Muscle of leg (tissue), 16 donors: Measurements from ENCODE around the gene RD3L. TPM values are rescaled to one million over a fixed set of nuclear protein-coding genes. Genes with fewer than 3 reads are reported as not detected.
"Not testable (repeated sequence)": the region's sequence is repeated elsewhere in the genome, so short reads cannot be mapped to it uniquely, and the experiment has no call there.

Experiments
- DNase-seq: peaks from one replicate; pipeline ENCODE4 v3.0.0; 2013
- H3K27ac ChIP-seq: one replicate; pipeline ENCODE4 v1.5.1; 2013; ENCODE audit warnings: mild to moderate bottlenecking, low read length, control low read depth
- H3K27me3 ChIP-seq: one replicate; pipeline ENCODE4 v1.6.1; 2013; ENCODE audit warnings: low read length; ENCODE audit not compliant: control insufficient read depth, insufficient read depth
- H3K36me3 ChIP-seq: one replicate; pipeline ENCODE4 v1.6.1; 2013; ENCODE audit warnings: low read length; ENCODE audit not compliant: control insufficient read depth, insufficient read depth
- H3K4me1 ChIP-seq: one replicate; pipeline ENCODE4 v1.6.1; 2013; ENCODE audit warnings: low read length; ENCODE audit not compliant: control insufficient read depth, insufficient read depth
- H3K4me3 ChIP-seq: one replicate; pipeline ENCODE4 v1.5.1; 2013; ENCODE audit warnings: low read length, control low read depth
- H3K9me3 ChIP-seq: replicated peaks from 2 replicates; pipeline ENCODE4 v1.6.1; 2013; ENCODE audit warnings: low read depth, low read length; ENCODE audit not compliant: control insufficient read depth
- WGBS: methylation state at CpG from one replicate; pipeline ENCODE4 v1.1.5; 2013; ENCODE audit warnings: missing lambda C conversion rate; ENCODE audit not compliant: insufficient coverage; 5-methylcytosine and 5-hydroxymethylcytosine counted together
- long read RNA-seq, 11 donors: transcript quantifications; one replicate each; lab custom pipeline, GENCODE V29; 2026
- polyA plus RNA-seq, 8 donors: library from polyadenylated mRNA; unstranded; fragments of 120-200 nt; gene quantifications; one replicate each; pipeline versions ENCODE4 v1.2.1 to v1.2.3, GENCODE V29; 2013; ENCODE audit warnings: inconsistent platforms in 1 of 8, low replicate concordance in 1 of 8; ENCODE audit not compliant: insufficient read length in 8 of 8, insufficient read depth in 1 of 8
- total RNA-seq: library from RNA; stranded (reverse); fragments of 120-200 nt; gene quantifications from one replicate; pipeline ENCODE4 v1.2.4, GENCODE V29; 2013

RD3L gene
- total RNA-seq (not detected), polyA plus RNA-seq (not detected)
- long read RNA-seq, donor 1 = 0 reads
- long read RNA-seq, donor 2 = 0 reads
- long read RNA-seq, donor 3 = 0 reads
- long read RNA-seq, donor 4 = 0 reads
- long read RNA-seq, donor 5 = 0 reads
- long read RNA-seq, donor 6 = 0 reads
- long read RNA-seq, donor 7 = 0 reads
- long read RNA-seq, donor 8 = 0 reads
- long read RNA-seq, donor 9 = 0 reads
- long read RNA-seq, donor 10 = 0 reads
- long read RNA-seq, donor 11 = 0 reads

DNA sequence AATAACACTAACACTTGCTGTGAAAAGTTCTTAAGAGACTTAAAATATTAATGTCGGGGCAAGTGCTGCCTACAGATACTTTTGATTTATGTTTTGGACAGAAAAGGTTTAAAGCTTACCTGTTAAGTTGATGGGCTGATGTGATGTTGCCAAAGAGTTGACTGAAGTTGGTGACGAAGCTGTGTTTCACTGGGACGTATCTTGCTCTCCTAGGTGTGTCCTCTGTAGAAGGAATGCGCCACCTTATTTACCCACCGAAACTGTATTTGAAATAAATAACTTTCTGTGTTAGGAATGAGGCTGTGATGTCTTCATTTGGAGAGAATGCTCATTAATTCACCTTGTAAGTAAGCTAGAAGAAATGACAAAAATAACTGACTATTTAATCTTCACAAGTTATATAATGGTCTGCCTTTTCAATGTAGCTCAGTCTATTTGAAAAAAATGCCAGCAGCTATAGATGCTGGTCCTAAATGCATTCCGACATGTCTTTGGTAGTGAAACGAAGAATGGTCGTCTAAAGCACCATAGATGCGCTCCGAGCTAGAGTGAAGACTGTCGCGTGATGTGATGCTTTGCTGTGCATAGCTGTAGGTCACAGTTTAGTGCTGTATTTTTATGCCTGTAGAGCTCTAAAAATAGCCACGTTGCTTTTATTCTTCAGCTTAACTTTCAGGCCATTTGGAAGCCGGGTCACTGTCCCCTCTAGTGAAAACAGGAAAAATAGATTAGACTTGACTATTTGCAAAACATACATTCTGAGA lies at the start of gene RD3L:
Gene RD3L (minus strand): TSS at position 557 of the 764 bp plus-strand sequence. CDS start 834 bp downstream, outside the sequence.
- Histone ChIP-seq H3K9me3 (no peaks in the 10 kb centered on the region), H3K4me1 (no peaks in the 10 kb centered on the region), H3K27ac (no peak within 1 kb of the TSS), H3K4me3 (no peak within 1 kb of the TSS), H3K27me3 (no peaks in the 10 kb centered on the region), H3K36me3 (no peaks in the 10 kb centered on the region)
- DNase-seq = no peak
- WGBS = 85% methylated on average over 5 of the region's 14 CpGs

DNA sequence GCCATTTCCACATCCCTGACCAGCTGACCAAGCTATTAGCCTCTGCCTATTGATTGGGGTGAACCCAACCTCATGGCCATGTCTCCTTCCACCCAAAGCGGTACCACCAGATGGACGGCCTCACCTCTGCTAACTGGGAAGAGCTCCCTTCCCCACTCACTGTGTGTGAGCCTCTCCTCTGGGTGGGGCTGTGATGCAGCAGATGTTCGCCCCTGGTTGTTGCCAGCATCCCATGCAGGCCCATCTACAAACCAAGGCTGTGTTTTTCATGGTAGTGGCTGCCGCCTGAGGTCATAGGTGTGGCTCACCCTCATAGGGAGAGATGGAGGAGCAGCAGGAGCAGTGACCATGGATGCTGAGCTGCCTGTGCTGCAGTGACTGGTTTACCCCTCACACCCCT lies 47.6 kb upstream of the RD3L start:
- no peak overlapping the region for H3K4me3 ChIP-seq
- no peak overlapping the region for H3K27ac ChIP-seq
- no peaks in the 10 kb centered on the region for H3K36me3 ChIP-seq
- H3K27me3 ChIP-seq = peaks cover 5% of the 10 kb centered on the region
- WGBS = no CpG with 5 or more reads among the region's 4 CpGs
- H3K9me3 ChIP-seq = peaks cover 2% of the 10 kb centered on the region
- no peaks in the 10 kb centered on the region for H3K4me1 ChIP-seq
- DNase-seq = no peak

DNA sequence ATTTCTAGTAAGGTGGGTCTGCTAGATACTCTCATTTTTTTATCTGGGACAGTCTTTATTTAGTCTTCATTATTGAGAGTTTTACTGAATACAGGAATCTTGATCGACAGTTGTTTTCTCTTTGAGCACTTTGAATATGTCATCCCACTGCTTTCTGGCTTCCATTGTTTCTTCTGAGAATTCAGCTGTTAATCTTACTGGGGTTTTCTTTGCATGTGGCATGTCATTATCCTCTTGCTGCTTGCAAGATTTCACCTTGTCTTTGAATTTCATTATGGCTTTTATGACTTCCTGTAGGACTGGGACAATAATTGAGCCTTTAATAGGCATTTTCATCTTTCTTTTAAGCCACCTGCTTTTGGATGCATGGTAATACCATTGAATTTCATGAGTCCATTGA lies 46.7 kb upstream of the RD3L start:
- H3K36me3 ChIP-seq = no peaks in the 10 kb centered on the region
- peaks cover 2% of the 10 kb centered on the region for H3K9me3 ChIP-seq
- H3K27ac ChIP-seq = no peak overlapping the region
- H3K4me1 ChIP-seq = no peaks in the 10 kb centered on the region
- WGBS = no CpG with 5 or more reads among the region's 1 CpG
- H3K27me3 ChIP-seq = peaks cover 5% of the 10 kb centered on the region
- DNase-seq = no peak
- H3K4me3 ChIP-seq = no peak overlapping the region

DNA sequence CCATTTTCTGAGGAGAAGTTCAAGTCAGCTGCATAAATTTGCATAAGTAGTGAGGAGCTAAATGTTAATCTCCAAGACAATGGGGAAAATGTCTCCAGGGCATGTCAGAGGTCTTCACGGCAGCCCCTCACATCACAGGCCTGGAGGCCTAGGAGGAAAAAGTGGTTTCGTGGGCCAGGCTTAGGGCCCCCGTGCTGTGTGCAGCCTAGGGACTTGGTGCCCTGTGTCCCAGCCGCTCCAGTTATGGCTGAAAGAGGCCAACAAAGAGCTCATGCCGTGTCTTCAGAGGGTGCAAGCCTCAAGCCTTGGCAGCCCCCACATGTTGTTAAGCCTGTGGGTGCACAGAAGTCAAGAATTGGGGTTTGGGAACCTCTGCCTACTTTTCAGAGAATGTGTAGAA lies 41.9 kb upstream of the RD3L start:
- Histone ChIP-seq H3K27ac (no peak overlapping the region), H3K27me3 (peaks cover 3% of the 10 kb centered on the region), H3K4me3 (no peak overlapping the region), H3K36me3 (no peaks in the 10 kb centered on the region), H3K4me1 (no peaks in the 10 kb centered on the region), H3K9me3 (no peaks in the 10 kb centered on the region)
- DNase-seq = no peak
- 100% methylated on average over 4 of the region's 5 CpGs for WGBS

DNA sequence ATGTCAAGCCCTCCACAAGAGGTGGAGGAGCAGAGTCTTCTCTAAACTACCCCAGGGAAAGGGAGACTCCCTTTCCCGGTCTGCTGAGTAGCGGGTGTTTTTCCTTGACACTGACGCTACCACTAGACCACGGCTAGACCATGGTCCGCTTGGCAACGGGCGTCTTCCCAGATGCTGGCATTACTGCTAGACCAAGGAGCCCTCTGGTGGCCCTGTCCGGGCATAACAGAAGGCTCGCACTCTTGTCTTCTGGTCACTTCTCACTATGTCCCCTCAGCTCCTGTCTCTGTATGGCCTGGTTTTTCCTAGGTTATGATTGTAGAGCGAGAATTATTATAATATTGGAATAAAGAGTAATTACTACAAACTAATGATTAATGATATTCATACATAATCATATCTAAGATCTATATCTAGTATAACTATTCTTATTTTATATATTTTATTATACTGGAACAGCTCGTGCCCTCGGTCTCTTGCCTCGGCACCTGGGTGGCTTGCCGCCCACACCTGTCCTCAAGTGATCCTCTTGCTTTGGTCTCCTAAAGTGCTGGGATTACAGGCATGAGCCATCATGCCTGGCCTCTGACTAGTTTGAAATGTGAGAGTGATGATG lies 38.4 kb upstream of the RD3L start:
- DNase-seq = peak; percentile 5
- not testable (repeated sequence) for H3K4me1 ChIP-seq, H3K9me3 ChIP-seq, H3K27me3 ChIP-seq, H3K4me3 ChIP-seq, H3K27ac ChIP-seq, H3K36me3 ChIP-seq
- 90% methylated on average over 2 of the region's 14 CpGs for WGBS

DNA sequence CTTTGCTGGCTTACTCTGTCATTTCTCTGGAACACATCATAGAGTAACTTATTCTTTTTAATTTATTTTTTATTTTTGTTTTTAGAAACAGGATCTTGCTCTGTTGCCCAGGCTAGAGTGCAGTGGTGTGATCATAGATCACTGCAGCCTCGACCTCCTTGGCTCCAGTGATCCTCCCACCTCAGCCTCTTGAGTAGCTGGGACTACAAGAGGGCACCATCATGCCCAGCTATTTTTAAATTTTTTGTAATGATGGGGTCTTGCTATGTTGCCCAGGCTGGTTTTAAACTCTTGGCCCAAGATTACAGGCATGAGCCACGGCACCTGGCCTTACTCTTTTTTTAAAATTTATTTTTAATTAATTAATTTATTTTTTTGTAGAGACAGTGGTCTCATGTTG lies 32.2 kb upstream of the RD3L start:
- no CpG with 5 or more reads among the region's 2 CpGs for WGBS
- H3K9me3 ChIP-seq = no peaks in the 10 kb centered on the region

DNA sequence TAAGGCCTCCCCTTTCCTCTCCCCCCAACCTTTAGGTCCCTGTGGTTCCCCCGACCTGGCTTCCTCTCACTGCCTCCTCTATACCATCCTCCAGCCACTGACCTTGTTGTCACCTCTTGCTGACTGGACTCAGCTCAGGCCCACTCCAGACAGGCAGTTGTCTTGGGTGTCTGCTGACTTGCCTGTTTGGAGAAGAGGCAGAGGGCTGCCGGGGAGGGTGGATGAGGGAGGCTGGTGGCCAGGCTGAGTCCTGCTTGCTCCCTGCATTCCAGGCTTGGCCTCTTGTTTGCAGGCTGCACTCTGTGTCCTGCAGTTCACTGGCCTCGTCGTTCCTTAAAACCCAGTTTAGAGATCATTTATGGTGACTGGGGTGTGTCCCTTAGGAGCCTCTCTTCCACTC lies 31.0 kb upstream of the RD3L start:
- Histone ChIP-seq H3K27me3 (peaks cover 3% of the 10 kb centered on the region), H3K4me3 (no peak overlapping the region), H3K9me3 (no peaks in the 10 kb centered on the region), H3K4me1 (no peaks in the 10 kb centered on the region), H3K36me3 (no peaks in the 10 kb centered on the region), H3K27ac (no peak overlapping the region)
- peak; percentile 2 for DNase-seq
- 60% methylated on average over 1 of the region's 4 CpGs for WGBS

More for the DNA sequence above, 32.2 kb upstream of the RD3L start:
- no peak for DNase-seq
- Histone ChIP-seq H3K4me3 (no peak overlapping the region), H3K4me1 (no peaks in the 10 kb centered on the region), H3K27ac (no peak overlapping the region), H3K36me3 (no peaks in the 10 kb centered on the region), H3K27me3 (peaks cover 3% of the 10 kb centered on the region)

DNA sequence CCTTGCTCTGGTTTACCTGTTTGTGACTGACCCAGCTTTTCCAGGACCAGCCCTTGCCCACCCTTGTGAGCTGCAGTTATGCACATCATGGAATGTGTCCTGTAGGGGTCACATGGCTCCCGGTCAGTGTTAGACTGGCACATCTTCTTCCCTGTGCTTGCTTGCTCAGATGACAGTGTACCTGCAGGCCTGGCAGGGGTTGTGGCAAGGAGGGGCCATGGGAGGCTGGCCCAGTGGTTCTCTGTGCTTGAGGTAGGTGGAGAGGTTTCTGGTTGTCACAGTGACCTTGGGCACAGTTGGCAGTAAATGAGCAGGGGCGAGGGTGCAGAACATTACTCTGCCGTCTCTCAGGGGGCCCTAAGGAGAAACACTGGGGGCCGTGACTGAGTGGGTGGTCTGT lies 27.6 kb upstream of the RD3L start:
- no peak overlapping the region for H3K27ac ChIP-seq
- no peak overlapping the region for H3K4me3 ChIP-seq
- WGBS = 63% methylated on average over 4 of the region's 4 CpGs

DNA sequence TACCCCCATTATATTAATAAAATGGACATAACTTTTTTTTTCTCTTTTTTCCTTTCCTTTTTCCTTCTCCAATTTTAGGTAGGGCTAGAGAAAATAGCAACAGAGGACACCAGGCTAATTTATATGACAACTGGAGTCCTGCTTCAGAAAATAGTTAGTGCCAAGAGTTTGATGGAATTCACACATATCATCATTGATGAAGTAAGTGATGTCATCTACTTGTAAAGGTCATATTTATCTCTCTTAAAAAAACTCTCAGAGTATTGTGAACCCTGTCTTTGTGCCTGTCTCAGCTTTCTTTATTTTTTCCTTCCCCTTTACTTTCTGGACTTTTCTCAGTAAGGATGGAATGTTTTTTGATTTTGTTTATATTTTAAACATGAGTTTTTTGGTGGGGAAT lies 24.3 kb upstream of the RD3L start:
- no peaks in the 10 kb centered on the region for H3K4me1 ChIP-seq
- H3K27me3 ChIP-seq = peaks cover 5% of the 10 kb centered on the region
- H3K27ac ChIP-seq = no peak overlapping the region
- no peak for DNase-seq
- no peaks in the 10 kb centered on the region for H3K36me3 ChIP-seq
- H3K4me3 ChIP-seq = no peak overlapping the region
- H3K9me3 ChIP-seq = no peaks in the 10 kb centered on the region

More for the DNA sequence above, 27.6 kb upstream of the RD3L start:
- Histone ChIP-seq H3K36me3 (no peaks in the 10 kb centered on the region), H3K27me3 (peaks cover 5% of the 10 kb centered on the region), H3K4me1 (no peaks in the 10 kb centered on the region), H3K9me3 (no peaks in the 10 kb centered on the region)
- DNase-seq = no peak

DNA sequence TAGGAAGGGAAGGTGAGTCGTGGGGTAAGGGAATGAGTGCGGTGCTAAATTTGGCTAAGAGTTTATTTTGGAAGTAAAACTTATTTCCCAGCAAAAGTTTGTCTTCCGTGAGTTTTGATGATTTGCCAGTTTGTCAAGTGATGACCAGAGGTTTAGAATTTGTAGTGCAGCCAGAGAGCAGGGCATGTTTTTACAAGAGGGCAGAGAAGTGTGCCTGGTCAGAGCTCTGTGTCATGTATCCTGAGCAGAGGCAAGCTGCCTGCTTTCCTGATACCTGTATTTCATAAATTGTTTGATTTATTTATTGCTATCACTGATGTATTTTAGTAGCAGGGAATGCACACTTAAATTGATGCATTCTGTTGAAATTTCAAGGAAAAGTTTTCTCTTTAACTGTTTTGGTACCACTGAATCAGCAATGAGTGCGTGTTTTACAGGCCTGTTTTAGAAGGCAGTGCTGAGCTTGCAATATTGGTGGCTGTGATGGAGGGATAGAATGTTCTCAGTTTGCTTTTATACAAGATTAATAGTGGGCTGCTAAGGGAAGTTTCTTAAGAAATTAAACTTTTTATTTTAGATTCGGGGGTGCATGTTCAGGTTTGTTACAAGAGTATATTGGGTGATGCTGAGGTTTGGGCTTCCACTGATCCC lies 19.7 kb upstream of the RD3L start:
- whole genome bisulfite sequencing = 72% methylated on average over 4 of the region's 5 CpGs
- DNase-seq = no peak
- no peak overlapping the region for H3K27ac ChIP-seq
- H3K27me3 ChIP-seq = no peaks in the 10 kb centered on the region
- no peaks in the 10 kb centered on the region for H3K4me1 ChIP-seq
- H3K4me3 ChIP-seq = no peak overlapping the region
- H3K9me3 ChIP-seq = no peaks in the 10 kb centered on the region
- no peaks in the 10 kb centered on the region for H3K36me3 ChIP-seq
